Retinal pigment epithelial cell (primary cell): ENCODE measurements around the gene LRRC47.

Experiments used
- DNase-seq: peaks from one replicate; pipeline ENCODE4 v3.0.0-alpha.2; 2010; ENCODE audit warnings: low read depth
- H3K4me3 ChIP-seq: 2 replicates; pipeline ENCODE4 v1.5.1; 2011; ENCODE audit warnings: mild to moderate bottlenecking, low read length, control low read depth, moderate library complexity
- TF ChIP-seq, protein P1 (sequence below): conservative IDR thresholded peaks from 2 replicates; pipeline ENCODE4 v1.5.1; 2011; ENCODE audit warnings: low read depth, low read length, control low read depth, inconsistent platforms

LRRC47 gene

DNA sequence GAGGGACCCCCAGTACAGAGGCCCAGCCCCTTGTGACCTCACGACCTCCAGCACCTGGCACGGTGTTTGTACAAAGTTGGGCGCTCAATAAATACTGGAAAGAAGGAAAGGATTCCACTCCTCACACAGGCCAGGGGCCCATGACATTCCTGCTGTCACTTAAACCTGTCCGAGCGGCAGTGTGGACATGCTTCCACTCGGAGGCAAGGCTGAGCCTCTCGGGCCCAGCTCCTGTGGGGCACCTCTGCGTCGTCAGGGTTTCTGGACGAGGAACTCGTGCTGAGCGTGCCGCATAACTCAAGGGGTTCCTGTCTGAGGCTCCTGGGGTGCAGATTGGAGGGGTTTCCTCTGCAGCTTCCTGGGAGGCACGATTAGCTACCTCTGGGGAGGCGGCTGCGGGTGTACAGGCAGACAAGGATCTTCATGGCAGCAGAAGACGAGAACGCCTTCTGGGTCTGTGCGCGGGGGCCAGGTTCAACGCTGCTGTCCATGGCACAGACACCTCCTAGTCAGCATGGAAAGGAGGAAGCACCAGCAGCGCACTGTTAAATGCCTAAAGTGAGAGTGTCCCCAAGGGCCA is 27.4 kb downstream of the LRRC47 start:
- no peak for DNase-seq
- TF ChIP-seq, protein P1, sequence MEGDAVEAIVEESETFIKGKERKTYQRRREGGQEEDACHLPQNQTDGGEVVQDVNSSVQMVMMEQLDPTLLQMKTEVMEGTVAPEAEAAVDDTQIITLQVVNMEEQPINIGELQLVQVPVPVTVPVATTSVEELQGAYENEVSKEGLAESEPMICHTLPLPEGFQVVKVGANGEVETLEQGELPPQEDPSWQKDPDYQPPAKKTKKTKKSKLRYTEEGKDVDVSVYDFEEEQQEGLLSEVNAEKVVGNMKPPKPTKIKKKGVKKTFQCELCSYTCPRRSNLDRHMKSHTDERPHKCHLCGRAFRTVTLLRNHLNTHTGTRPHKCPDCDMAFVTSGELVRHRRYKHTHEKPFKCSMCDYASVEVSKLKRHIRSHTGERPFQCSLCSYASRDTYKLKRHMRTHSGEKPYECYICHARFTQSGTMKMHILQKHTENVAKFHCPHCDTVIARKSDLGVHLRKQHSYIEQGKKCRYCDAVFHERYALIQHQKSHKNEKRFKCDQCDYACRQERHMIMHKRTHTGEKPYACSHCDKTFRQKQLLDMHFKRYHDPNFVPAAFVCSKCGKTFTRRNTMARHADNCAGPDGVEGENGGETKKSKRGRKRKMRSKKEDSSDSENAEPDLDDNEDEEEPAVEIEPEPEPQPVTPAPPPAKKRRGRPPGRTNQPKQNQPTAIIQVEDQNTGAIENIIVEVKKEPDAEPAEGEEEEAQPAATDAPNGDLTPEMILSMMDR: no peak
- H3K4me3 ChIP-seq: no peak overlapping the region

DNA sequence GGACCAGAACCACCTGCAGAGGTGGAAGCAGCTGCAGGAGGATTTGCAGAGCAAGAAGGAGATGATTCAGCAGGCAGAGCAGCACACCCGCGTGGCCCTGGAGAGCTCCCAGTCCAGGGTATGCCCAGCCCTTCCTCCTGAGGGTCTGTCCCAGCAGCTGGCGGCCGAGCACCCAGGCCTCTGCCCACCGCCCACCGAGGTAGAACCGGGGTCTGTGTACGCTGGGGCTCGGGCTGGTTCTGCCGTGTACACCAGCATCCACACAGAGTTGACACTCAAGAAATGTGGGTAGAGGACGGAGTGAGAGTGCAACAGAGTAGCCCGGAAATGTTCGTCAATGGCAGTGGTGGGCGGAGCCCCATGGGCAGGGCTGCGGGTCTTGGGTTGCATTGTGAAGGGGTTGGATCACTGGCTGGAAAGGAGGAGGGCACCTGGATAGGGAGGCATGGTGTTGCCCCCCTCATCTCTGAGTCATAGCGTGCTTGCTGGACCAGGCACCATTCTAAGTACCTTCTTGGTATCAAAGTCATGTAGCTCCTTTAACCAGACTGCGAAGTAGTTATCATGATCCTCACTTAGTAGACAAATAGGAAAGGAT is 28.9 kb downstream of the LRRC47 start:
- TF ChIP-seq, protein P1: no peak
- H3K4me3 ChIP-seq: no peak overlapping the region
- no peak for DNase-seq

DNA sequence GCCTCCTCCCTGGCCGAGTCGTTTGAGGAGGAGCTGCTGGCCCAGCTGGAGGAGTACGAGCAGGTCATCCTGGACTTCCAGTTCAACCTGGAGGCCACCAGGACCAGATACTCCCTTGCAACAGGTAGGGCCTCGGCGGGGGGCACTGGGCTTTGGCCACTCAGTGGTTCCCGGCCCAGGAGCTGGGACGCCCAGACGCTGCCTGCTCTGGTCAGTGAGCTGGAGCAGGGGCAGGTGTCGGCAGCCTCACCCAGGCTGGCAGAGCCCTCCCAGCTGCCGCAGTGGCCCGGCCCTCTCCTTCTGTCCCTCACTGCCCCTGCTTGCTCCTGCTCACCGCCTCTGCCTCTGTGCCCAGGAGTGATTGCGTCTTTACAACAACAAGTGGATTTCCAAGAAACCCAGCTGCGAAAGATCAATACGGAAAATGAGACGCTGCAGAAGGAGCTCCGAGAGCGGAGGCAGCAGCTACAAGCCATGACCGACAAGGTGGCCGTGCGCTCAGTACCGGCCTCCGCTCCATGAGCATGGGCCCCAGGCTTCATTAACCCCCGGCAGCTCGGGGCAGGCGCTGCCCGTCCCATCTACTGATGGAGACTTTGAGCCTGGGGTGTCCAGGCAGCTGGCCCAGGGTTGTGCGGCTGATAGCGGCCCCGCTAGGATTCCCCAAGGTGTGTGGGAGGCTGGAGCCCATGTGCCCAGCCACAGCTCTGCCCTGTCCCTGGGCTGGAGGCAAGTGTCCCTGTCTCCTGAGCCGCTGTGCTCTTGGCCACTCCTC is 32.8 kb downstream of the LRRC47 start:
- H3K4me3 ChIP-seq: no peak overlapping the region
- TF ChIP-seq, protein P1: no peak
- no peak for DNase-seq

DNA sequence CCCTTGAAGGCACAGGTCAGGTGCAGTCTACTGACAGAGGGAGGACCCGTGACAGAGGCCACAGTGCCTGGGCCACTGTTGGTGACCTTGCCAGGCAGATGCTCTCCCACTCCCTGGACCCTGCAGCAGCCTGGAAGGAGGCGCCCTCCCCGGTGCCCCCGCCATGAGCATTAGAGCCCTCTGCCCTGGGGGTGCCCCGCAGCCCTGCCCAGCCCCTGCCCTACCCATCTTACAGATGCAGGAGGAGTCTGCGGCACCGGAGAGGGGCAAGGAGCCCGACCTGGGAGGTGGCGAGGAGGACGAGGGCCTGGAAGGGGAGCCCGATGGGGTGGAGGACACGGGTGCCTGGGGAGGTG is 33.4 kb downstream of the LRRC47 start:
- TF ChIP-seq, protein P1: no peak
- no peak for DNase-seq
- no peak overlapping the region for H3K4me3 ChIP-seq

DNA sequence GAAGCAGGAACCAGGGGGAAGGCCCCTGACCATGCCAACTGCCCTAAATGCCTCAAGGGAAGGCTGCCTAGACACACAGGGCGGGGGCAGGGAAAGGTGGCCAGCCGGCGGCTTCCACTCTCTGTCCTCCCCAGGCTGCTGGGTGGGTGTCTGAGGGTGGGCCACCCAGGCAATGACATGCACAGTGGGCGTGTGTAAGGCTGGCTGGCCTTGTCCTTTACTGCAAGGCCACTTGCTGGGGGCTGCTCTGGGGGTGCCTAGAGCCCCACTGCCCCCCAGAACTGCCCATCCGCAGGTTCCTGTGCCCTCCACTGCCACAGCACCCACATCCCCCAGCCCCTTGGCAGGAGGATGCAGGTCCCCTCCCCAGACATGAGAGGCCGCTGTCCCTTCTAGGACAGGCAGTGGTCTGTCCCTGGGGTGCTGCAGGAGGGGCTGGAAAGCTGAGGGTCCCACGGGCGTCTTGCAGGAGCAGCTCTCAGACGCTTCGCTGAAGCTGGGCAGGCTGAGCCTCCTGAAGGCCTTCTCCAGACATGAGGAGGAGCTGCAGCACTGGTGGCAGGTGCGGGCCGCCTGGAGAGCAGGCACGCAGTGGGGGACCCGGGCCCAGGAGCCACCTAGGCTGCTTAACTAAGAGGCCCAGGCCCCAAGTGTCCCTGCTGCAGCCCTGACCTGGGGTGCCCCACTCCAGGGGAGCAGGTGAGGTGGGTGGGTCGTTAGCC is 34.0 kb downstream of the LRRC47 start:
- TF ChIP-seq, protein P1: no peak
- H3K4me3 ChIP-seq: no peak overlapping the region
- DNase-seq: no peak

DNA sequence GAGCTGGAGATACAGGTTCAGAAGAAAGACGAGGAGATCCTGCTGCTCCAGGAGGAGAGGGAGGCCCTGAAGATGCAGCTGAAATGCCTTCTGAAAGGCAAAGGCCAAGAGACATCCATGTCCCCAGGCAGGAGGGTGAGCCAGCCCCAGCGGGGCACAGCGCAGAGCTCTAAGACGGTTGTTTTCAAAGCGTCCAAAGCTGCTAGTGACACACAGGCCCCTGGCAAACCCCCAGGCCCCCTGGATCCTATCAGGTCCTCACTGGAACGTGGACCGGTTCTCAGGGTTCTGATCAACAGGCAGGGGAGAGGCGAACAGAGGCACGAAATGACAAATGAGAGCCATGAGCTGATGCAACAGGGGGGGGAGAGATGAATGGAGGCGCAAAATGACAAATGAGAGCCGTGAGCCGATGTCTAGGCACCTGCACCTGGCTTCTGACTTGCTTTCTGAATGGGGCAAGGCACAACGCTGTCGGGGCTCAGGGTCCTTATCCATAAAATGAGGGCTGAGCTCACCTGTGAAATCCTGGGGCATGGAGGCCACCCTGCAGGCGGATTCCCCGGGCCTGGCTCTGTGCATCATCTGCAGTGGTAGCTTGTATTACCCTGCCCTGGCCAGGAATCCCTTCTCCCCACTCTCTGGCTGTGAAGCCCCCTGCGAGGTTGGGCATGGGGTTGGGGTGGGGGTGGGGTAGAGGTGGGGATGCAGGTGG is 34.8 kb downstream of the LRRC47 start:
- H3K4me3 ChIP-seq: no peak overlapping the region
- no peak for DNase-seq
- TF ChIP-seq, protein P1: no peak
